Omental fat pad (tissue), 4 donors: Measurements from ENCODE around the gene AIFM3. TPM values are rescaled to one million over a fixed set of nuclear protein-coding genes. Genes with fewer than 3 reads are reported as not detected.

Experiments
- ATAC-seq: fragments of 150-250 bp; one replicate; pipeline ENCODE4 v1.9.1; 2016; ENCODE audit warnings: mild to moderate bottlenecking, moderate library complexity; ENCODE audit not compliant: low FRiP score
- DNase-seq: peaks from one replicate; pipeline ENCODE4 v3.0.0-alpha.2; 2019; ENCODE audit warnings: low spot score
- total RNA-seq, 4 donors: library from RNA; depleted of rRNA; stranded (reverse); fragments of >200 nt; gene quantifications; one replicate each; pipeline ENCODE4 v1.1.0, GENCODE V29; 2016
- TF ChIP-seq, protein P1 (sequence below), 3 donors: fragments of 450-650 bp; IDR thresholded peaks; one replicate each; pipeline ENCODE4 v1.5.1; 2016 to 2017; ENCODE audit warnings: antibody characterized with exemption in 3 of 3, mild to moderate bottlenecking in 3 of 3, moderate library complexity in 2 of 3

The AIFM3 gene
- total RNA-seq, 4 donors from 2014 or later = 1.0 to 2.6 (median 2.0) TPM

DNA sequence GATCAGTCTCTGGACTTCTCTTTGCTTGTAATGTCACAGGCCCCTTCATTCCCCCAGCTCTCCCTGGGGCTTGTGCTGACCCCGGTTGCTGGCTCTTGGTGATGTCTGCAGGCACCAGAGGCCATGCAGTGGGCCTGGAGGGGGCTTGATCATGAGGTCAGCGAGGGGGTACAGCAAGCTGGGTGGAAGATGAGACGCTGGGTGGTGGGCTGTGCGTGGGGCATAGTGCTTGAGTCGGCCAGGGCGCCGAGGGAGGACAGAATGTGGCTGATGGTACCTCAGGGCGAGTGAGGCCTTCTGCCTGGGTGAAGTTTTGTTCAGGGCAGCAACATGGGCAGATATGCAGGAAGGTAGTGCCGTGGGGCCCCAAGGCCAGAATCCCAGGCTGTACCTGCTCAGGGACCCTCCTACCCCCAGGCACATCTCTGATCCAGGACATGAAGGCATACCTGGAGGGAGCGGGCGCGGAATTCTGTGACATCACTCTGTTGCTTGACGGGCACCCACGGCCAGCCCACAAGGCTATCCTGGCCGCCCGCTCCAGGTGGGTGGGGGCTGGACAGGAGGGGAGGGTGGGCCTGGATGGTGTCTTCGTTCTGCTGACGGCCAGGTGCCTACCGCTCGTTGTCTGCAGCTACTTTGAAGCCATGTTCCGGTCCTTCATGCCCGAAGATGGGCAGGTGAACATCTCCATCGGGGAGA, 28.4 kb downstream of the AIFM3 start:
- TF ChIP-seq, protein P1, sequence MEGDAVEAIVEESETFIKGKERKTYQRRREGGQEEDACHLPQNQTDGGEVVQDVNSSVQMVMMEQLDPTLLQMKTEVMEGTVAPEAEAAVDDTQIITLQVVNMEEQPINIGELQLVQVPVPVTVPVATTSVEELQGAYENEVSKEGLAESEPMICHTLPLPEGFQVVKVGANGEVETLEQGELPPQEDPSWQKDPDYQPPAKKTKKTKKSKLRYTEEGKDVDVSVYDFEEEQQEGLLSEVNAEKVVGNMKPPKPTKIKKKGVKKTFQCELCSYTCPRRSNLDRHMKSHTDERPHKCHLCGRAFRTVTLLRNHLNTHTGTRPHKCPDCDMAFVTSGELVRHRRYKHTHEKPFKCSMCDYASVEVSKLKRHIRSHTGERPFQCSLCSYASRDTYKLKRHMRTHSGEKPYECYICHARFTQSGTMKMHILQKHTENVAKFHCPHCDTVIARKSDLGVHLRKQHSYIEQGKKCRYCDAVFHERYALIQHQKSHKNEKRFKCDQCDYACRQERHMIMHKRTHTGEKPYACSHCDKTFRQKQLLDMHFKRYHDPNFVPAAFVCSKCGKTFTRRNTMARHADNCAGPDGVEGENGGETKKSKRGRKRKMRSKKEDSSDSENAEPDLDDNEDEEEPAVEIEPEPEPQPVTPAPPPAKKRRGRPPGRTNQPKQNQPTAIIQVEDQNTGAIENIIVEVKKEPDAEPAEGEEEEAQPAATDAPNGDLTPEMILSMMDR (IDR thresholded peaks at IDR 0.05) = no peak
- DNase-seq (no peak), ATAC-seq (no peak)

DNA sequence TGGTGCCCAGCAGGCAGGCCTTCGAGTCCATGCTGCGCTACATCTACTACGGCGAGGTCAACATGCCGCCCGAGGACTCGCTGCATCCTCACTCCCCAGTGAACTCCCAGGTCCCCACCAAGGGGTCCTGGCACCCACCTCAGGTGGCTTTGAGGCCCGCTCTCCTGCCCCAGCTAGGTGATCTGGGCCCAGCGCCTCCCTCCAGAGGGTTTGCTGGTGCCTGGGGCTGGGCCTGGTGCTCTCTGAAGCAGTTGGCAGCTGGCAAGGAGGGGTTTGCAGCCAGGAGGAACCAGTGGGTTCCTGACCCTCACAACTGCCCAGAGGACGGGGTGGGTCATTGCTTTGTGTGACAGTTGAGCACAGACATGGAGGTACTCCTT, 29.0 kb downstream of the AIFM3 start:
- no peak for ATAC-seq
- DNase-seq = no peak
- TF ChIP-seq, protein P1 (IDR thresholded peaks at IDR 0.05) = no peak

GRCh38 chr22:20996598-20997535, 29.8 kb downstream of the AIFM3 start:
- TF ChIP-seq, protein P1 (IDR thresholded peaks at IDR 0.05) = no peak
- ATAC-seq (no peak), DNase-seq (no peak)

- ATAC-seq = no peak
- TF ChIP-seq, protein P1 (IDR thresholded peaks at IDR 0.05) = no peak
These were observed 30.6 kb downstream of the AIFM3 start for GRCh38 chr22:20997536-20998257.

DNA sequence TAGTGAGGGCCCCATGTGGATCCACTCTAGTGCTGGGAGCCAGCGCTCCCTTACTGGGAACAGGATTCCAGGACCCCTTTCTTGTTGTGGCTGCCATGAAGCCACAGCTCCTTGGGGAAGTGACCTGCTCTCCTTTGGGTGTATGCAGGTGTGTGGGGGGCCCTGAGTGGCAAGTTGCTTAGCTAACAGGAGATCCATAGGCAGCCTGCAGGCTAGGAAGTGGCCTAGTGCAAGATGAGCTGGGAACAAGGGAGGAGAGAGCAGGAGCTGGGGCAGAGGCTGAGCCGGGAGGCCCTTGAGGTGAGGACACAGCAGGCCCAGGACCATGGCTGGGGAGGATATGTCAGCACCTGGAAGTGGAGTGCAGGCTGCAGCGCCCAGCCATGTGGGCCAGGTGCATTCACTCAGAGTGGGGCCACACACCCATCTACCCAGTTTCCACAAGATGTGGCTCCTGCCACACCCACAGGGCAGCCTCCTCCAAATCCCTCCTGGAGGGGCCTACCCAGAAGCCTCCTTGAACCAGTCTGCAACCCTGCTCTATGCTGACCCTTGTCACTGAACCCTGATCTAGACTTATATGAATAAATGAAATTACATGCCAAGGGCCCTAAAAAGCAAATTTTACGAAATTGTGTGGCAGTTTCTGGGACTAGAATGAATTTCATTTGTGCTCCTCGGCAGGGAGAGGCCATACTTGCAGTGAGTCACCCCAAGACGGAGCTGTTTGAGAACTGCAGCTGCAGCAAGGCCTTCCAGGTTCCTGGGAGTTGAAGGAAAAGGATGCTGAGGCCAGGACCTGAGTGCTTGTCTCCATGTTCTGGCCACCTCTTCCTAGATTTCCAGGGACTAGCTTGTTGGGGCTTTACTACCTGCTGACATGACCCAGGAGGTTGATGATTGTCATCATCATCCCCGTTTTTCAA, 31.6 kb downstream of the AIFM3 start:
- DNase-seq = no peak

More at GRCh38 chr22:20997536-20998257, 30.6 kb downstream of the AIFM3 start:
- DNase-seq = no peak

More for the DNA sequence above, 31.6 kb downstream of the AIFM3 start:
- TF ChIP-seq, protein P1 (IDR thresholded peaks at IDR 0.05) = no peak
- ATAC-seq = no peak
